ENCODE results near the gene BDKRB2.

BDKRB2 gene

DNA sequence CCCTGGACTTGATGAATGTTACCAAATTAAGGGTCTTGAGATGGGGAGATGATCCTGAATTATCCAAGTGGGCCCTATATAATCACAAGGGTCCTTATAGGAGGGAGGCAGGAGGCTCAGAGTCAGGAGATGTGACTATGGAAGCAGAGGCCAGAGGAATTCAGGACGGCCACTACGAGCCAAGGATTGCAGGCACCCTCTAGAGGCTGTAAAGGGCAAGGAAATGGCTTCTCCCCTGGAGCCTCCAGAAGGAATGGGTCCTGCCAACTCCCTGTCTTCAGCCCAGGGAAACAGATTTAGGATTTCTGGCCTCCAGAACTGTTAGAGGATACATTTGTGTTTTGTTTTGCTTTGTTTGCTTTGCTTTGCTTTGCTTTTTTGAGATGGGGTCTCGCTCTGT is 60.2 kb downstream of the BDKRB2 start:
- no peak overlapping the region for H3K4me3 ChIP-seq (ENCODE audit: low read length, poor library complexity, severe bottlenecking)
- TF ChIP-seq EZH2phosphoT487 (IDR thresholded peaks at IDR 0.05; ENCODE audit: borderline replicate concordance), result no peak
- TF ChIP-seq, protein P1, sequence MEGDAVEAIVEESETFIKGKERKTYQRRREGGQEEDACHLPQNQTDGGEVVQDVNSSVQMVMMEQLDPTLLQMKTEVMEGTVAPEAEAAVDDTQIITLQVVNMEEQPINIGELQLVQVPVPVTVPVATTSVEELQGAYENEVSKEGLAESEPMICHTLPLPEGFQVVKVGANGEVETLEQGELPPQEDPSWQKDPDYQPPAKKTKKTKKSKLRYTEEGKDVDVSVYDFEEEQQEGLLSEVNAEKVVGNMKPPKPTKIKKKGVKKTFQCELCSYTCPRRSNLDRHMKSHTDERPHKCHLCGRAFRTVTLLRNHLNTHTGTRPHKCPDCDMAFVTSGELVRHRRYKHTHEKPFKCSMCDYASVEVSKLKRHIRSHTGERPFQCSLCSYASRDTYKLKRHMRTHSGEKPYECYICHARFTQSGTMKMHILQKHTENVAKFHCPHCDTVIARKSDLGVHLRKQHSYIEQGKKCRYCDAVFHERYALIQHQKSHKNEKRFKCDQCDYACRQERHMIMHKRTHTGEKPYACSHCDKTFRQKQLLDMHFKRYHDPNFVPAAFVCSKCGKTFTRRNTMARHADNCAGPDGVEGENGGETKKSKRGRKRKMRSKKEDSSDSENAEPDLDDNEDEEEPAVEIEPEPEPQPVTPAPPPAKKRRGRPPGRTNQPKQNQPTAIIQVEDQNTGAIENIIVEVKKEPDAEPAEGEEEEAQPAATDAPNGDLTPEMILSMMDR (conservative IDR thresholded peaks at IDR 0.05; ENCODE audit: low read length), result no peak
- no peak overlapping the region for H3K9ac ChIP-seq (ENCODE audit: low read depth, low read length, poor library complexity, severe bottlenecking)
- no peak overlapping the region for H3K4me2 ChIP-seq (ENCODE audit: low read depth, low read length, poor library complexity, severe bottlenecking)
- no peaks in the 10 kb centered on the region for H3K36me3 ChIP-seq (ENCODE audit: insufficient read depth, low read length)
- H3K9me2 ChIP-seq (replicated peaks; ENCODE audit: low read depth, low read length), result no peaks in the 10 kb centered on the region
- no peaks in the 10 kb centered on the region for H4K20me1 ChIP-seq (ENCODE audit: insufficient read depth, low read length, poor library complexity, severe bottlenecking)
- no peak overlapping the region for H2AFZ ChIP-seq (ENCODE audit: low read length)
- H3F3A ChIP-seq (ENCODE audit: low read depth), result no peaks in the 10 kb centered on the region
- H3K27me3 ChIP-seq (ENCODE audit: insufficient read depth, low read length, poor library complexity, severe bottlenecking), result no peaks in the 10 kb centered on the region
- H3K9me3 ChIP-seq (ENCODE audit: insufficient read depth, low read depth, low read length), result no peaks in the 10 kb centered on the region
- no peaks in the 10 kb centered on the region for H3K79me2 ChIP-seq (ENCODE audit: insufficient read depth, low read length)
- H3K4me1 ChIP-seq (ENCODE audit: insufficient read depth, low read length, poor library complexity, severe bottlenecking), result no peaks in the 10 kb centered on the region

DNA sequence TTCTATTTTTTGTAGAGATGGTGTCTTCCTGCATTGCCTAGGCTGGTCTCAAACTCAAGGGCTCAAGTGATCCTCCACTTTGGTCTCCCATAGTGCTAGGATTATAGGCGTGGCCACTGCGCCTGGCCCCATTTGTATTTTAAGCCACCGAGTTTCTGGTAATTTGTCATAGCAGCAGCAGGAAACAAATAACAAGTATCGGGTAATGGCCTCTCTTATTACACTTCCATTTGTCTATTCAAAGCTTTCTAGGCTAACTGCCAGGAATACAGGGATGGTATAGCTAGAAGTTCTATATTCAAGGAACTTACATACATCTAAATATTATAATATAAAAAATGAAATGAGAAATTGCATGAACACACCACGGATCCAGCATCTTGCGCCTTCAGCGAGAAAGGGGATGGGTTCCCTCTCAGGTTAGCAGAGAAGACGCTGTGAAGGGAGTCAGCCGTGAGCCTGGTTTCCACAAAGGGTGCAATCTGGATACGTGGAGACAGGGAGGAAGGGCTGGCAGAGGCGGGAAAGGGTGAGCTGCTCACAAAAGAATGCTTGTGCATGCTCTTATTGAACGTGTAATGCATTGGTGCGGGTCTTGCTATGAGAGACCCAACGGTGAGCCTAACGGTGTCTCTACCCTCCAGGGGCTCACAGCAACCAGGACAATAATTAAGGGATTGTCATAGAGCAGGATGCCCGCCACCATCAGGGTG is 60.9 kb downstream of the BDKRB2 start:
- no peaks in the 10 kb centered on the region for H3K36me3 ChIP-seq (ENCODE audit: insufficient read depth, low read length)
- H3K9me2 ChIP-seq (replicated peaks; ENCODE audit: low read depth, low read length), result no peaks in the 10 kb centered on the region
- H3K4me2 ChIP-seq (ENCODE audit: low read depth, low read length, poor library complexity, severe bottlenecking), result no peak overlapping the region
- TF ChIP-seq EZH2phosphoT487 (IDR thresholded peaks at IDR 0.05; ENCODE audit: borderline replicate concordance), result no peak
- TF ChIP-seq, protein P1 (conservative IDR thresholded peaks at IDR 0.05; ENCODE audit: low read length), result no peak
- H3K27me3 ChIP-seq (ENCODE audit: insufficient read depth, low read length, poor library complexity, severe bottlenecking), result no peaks in the 10 kb centered on the region
- no peak overlapping the region for H2AFZ ChIP-seq (ENCODE audit: low read length)
- no peak overlapping the region for H3K4me3 ChIP-seq (ENCODE audit: low read length, poor library complexity, severe bottlenecking)
- H3K9ac ChIP-seq (ENCODE audit: low read depth, low read length, poor library complexity, severe bottlenecking), result no peak overlapping the region
- no peaks in the 10 kb centered on the region for H3K4me1 ChIP-seq (ENCODE audit: insufficient read depth, low read length, poor library complexity, severe bottlenecking)
- H4K20me1 ChIP-seq (ENCODE audit: insufficient read depth, low read length, poor library complexity, severe bottlenecking), result no peaks in the 10 kb centered on the region
- H3K9me3 ChIP-seq (ENCODE audit: insufficient read depth, low read depth, low read length), result no peaks in the 10 kb centered on the region
- no peaks in the 10 kb centered on the region for H3K79me2 ChIP-seq (ENCODE audit: insufficient read depth, low read length)
- H3F3A ChIP-seq (ENCODE audit: low read depth), result no peaks in the 10 kb centered on the region

DNA sequence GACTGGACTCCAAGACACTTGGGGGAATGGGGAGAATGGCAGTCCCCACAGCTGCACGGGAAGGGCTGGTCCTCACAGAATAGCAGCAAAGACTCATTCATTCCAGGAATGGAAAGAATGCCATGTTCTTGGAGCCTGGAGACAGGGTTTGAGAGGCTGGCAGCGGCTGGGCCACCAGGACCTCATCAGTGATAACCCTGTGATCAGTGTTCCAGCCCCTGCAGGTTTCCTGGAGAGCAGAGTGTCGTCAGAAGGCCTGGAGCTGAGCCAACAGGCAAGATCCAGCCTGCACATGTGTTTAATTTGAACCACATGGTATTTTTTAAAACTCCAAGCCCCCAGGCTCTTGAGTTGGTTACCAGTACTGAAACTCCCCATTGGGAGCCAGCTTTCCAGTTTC is 62.7 kb downstream of the BDKRB2 start:
- Histone ChIP-seq H3K9me2 (replicated peaks; ENCODE audit: low read depth, low read length) (no peaks in the 10 kb centered on the region), H3K4me1 (ENCODE audit: insufficient read depth, low read length, poor library complexity, severe bottlenecking) (no peaks in the 10 kb centered on the region), H2AFZ (ENCODE audit: low read length) (no peak overlapping the region), H3K27me3 (ENCODE audit: insufficient read depth, low read length, poor library complexity, severe bottlenecking) (no peaks in the 10 kb centered on the region), H3K9me3 (ENCODE audit: insufficient read depth, low read depth, low read length) (no peaks in the 10 kb centered on the region), H3K4me3 (ENCODE audit: low read length, poor library complexity, severe bottlenecking) (no peak overlapping the region), H4K20me1 (ENCODE audit: insufficient read depth, low read length, poor library complexity, severe bottlenecking) (no peaks in the 10 kb centered on the region), H3F3A (ENCODE audit: low read depth) (no peaks in the 10 kb centered on the region), H3K79me2 (ENCODE audit: insufficient read depth, low read length) (no peaks in the 10 kb centered on the region), H3K4me2 (ENCODE audit: low read depth, low read length, poor library complexity, severe bottlenecking) (no peak overlapping the region), H3K36me3 (ENCODE audit: insufficient read depth, low read length) (no peaks in the 10 kb centered on the region), H3K9ac (ENCODE audit: low read depth, low read length, poor library complexity, severe bottlenecking) (no peak overlapping the region)
- TF ChIP-seq, protein P1 (conservative IDR thresholded peaks at IDR 0.05; ENCODE audit: low read length), result no peak

Measured in Loucy (cell line).